Measurements from ENCODE around the gene CDH23.

Gene CDH23

GRCh38 chr10:71643904-71644303 is 247.2 kb downstream of the CDH23 start:
- in situ Hi-C loops (cut with HindIII; ENCODE audit: low pct_ligation_motif_present, low pct_unique_long_range_greater_than_20kb, low sequenced_read_pairs): no loop called here
- DNase-seq: no peak

GRCh38 chr10:71644307-71645180 is 247.8 kb downstream of the CDH23 start:
- no peak for DNase-seq
- in situ Hi-C loops (cut with HindIII; ENCODE audit: low pct_ligation_motif_present, low pct_unique_long_range_greater_than_20kb, low sequenced_read_pairs): no loop called here

- in situ Hi-C loops (cut with HindIII; ENCODE audit: low pct_ligation_motif_present, low pct_unique_long_range_greater_than_20kb, low sequenced_read_pairs): no loop called here
- DNase-seq: no peak
Observed at GRCh38 chr10:71645185-71645584, 248.5 kb downstream of the CDH23 start.

- in situ Hi-C loops (cut with HindIII; ENCODE audit: low pct_ligation_motif_present, low pct_unique_long_range_greater_than_20kb, low sequenced_read_pairs): no loop called here
- DNase-seq: no peak
Observed at GRCh38 chr10:71646037-71646436, 249.3 kb downstream of the CDH23 start.

GRCh38 chr10:71646592-71647292 is 250.0 kb downstream of the CDH23 start:
- DNase-seq: no peak
- in situ Hi-C loops (cut with HindIII; ENCODE audit: low pct_ligation_motif_present, low pct_unique_long_range_greater_than_20kb, low sequenced_read_pairs): no loop called here

- in situ Hi-C loops (cut with HindIII; ENCODE audit: low pct_ligation_motif_present, low pct_unique_long_range_greater_than_20kb, low sequenced_read_pairs): no loop called here
- peak; percentile 6 for DNase-seq
Observed at GRCh38 chr10:71647526-71648253, 251.0 kb downstream of the CDH23 start.

GRCh38 chr10:71648254-71648932 is 251.7 kb downstream of the CDH23 start:
- in situ Hi-C loops (cut with HindIII; ENCODE audit: low pct_ligation_motif_present, low pct_unique_long_range_greater_than_20kb, low sequenced_read_pairs): no loop called here
- no peak for DNase-seq

- in situ Hi-C loops (cut with HindIII; ENCODE audit: low pct_ligation_motif_present, low pct_unique_long_range_greater_than_20kb, low sequenced_read_pairs): no loop called here
- DNase-seq: no peak
Observed at GRCh38 chr10:71648933-71649320, 252.2 kb downstream of the CDH23 start.

- no peak for DNase-seq
- in situ Hi-C loops (cut with HindIII; ENCODE audit: low pct_ligation_motif_present, low pct_unique_long_range_greater_than_20kb, low sequenced_read_pairs): no loop called here
Observed at GRCh38 chr10:71649631-71650030, 252.9 kb downstream of the CDH23 start.

- in situ Hi-C loops (cut with HindIII; ENCODE audit: low pct_ligation_motif_present, low pct_unique_long_range_greater_than_20kb, low sequenced_read_pairs): no loop called here
Observed at GRCh38 chr10:71650397-71650796, 253.7 kb downstream of the CDH23 start.

GRCh38 chr10:71651428-71651827 is 254.7 kb downstream of the CDH23 start:
- in situ Hi-C loops (cut with HindIII; ENCODE audit: low pct_ligation_motif_present, low pct_unique_long_range_greater_than_20kb, low sequenced_read_pairs): no loop called here

More at GRCh38 chr10:71650397-71650796, 253.7 kb downstream of the CDH23 start:
- DNase-seq: no peak

GRCh38 chr10:71651928-71652327 is 255.2 kb downstream of the CDH23 start:
- DNase-seq: no peak
- in situ Hi-C loops (cut with HindIII; ENCODE audit: low pct_ligation_motif_present, low pct_unique_long_range_greater_than_20kb, low sequenced_read_pairs): no loop called here

More at GRCh38 chr10:71651428-71651827, 254.7 kb downstream of the CDH23 start:
- DNase-seq: no peak

GRCh38 chr10:71653044-71653443 is 256.3 kb downstream of the CDH23 start:
- in situ Hi-C loops (cut with HindIII; ENCODE audit: low pct_ligation_motif_present, low pct_unique_long_range_greater_than_20kb, low sequenced_read_pairs): no loop called here

GRCh38 chr10:71656220-71656619 is 259.5 kb downstream of the CDH23 start:
- in situ Hi-C loops (cut with HindIII; ENCODE audit: low pct_ligation_motif_present, low pct_unique_long_range_greater_than_20kb, low sequenced_read_pairs): no loop called here
- no peak for DNase-seq

More at GRCh38 chr10:71653044-71653443, 256.3 kb downstream of the CDH23 start:
- DNase-seq: no peak

- in situ Hi-C loops (cut with HindIII; ENCODE audit: low pct_ligation_motif_present, low pct_unique_long_range_greater_than_20kb, low sequenced_read_pairs): no loop called here
- DNase-seq: no peak
Observed at GRCh38 chr10:71657604-71658466, 261.1 kb downstream of the CDH23 start.

GRCh38 chr10:71658467-71658745 is 261.7 kb downstream of the CDH23 start:
- no peak for DNase-seq
- in situ Hi-C loops (cut with HindIII; ENCODE audit: low pct_ligation_motif_present, low pct_unique_long_range_greater_than_20kb, low sequenced_read_pairs): no loop called here

- no peak for DNase-seq
- in situ Hi-C loops (cut with HindIII; ENCODE audit: low pct_ligation_motif_present, low pct_unique_long_range_greater_than_20kb, low sequenced_read_pairs): no loop called here
Observed at GRCh38 chr10:71659111-71659634, 262.5 kb downstream of the CDH23 start.

- DNase-seq: no peak
- in situ Hi-C loops (cut with HindIII; ENCODE audit: low pct_ligation_motif_present, low pct_unique_long_range_greater_than_20kb, low sequenced_read_pairs): no loop called here
Observed at GRCh38 chr10:71659737-71660136, 263.0 kb downstream of the CDH23 start.

Data from ACHN (cell line).